Measurements from ENCODE around the gene PRXL2A. TPM values are rescaled to one million over a fixed set of nuclear protein-coding genes. Genes with fewer than 3 reads are reported as not detected.

The PRXL2A gene
- total and polyA plus RNA-seq, 10 of the 15 experiments (the other 5 are each of a cell fraction or from before 2014, with no cell fraction given), result 2.8 to 15.6 (median 11.1) TPM

GRCh38 chr10:80468806-80469421 lies 60.6 kb downstream of the PRXL2A start:
- no peaks in the 10 kb centered on the region; the same call in 1 of the 2 replicates for H4K20me1 ChIP-seq (ENCODE audit: control insufficient read depth, insufficient read depth)
- BruUV-seq (replicated peaks), result no TSS peak

More at GRCh38 chr10:80468806-80469421, 60.6 kb downstream of the PRXL2A start:
- ATAC-seq (no peak), DNase-seq (ENCODE audit: low read depth, low spot score) (no peak), FAIRE-seq (no peak)
- RAD21 ChIA-PET (ENCODE audit: unreplicated experiment), result interaction anchor here (1.5 to 21.4 kb wide), 4 partner anchors 7 to 72 kb away, joined by 4 to 412 read pairs (median 64); no protein-coding TSS in a partner anchor
- SMC1A ChIA-PET (ENCODE audit: uncharacterized antibody, unreplicated experiment), result interaction anchor here (1.0 to 36.0 kb wide), 4 partner anchors 9 to 37 kb away, joined by 3 to 1038 read pairs (median 140); no protein-coding TSS in a partner anchor
- no peak overlapping the region for H3K27ac ChIP-seq (ENCODE audit: control insufficient read depth, insufficient read depth)
- in situ Hi-C loops (cut with MboI), result no loop called here
- CTCF ChIA-PET, result interaction anchor here (0.6 to 21.5 kb wide), 3 partner anchors 7 to 32 kb away, joined by 4 to 402 read pairs (median 76); no protein-coding TSS in a partner anchor
- H3K36me3 ChIP-seq (ENCODE audit: control insufficient read depth in 2 of 2, insufficient read depth in 2 of 2, low read length in 1 of 2), result peaks cover 3% of the 10 kb centered on the region in 2 experiments; a peak in 3 of 4 replicates
- H3K4me2 ChIP-seq (ENCODE audit: control insufficient read depth, insufficient read depth), result no peak overlapping the region
- H3K79me2 ChIP-seq (ENCODE audit: control insufficient read depth, insufficient read depth, low read length), result peaks cover 81% of the 10 kb centered on the region
- no peak overlapping the region for H3K4me3 ChIP-seq
- TF ChIP-seq NFYB (IDR thresholded peaks at IDR 0.05; ENCODE audit: insufficient read depth, low read depth, low read length) (no peak), CREB1 (IDR thresholded peaks at IDR 0.05; ENCODE audit: low read depth) (no peak), GATAD2B (conservative IDR thresholded peaks at IDR 0.05; ENCODE audit: low read depth) (no peak), SREBF2 (IDR thresholded peaks at IDR 0.05; ENCODE audit: low read length) (no peak), CTCF (IDR thresholded peaks at IDR 0.05 in 2 of 3, conservative IDR thresholded peaks at IDR 0.05 in 1 of 3; ENCODE audit: control insufficient read depth in 2 of 3, extremely low read depth in 1 of 3, insufficient read depth in 1 of 3, low read depth in 3 of 3, low read length in 3 of 3) (no peak), GABPA (IDR thresholded peaks at IDR 0.05; ENCODE audit: low read depth) (no peak), PAX5 (IDR thresholded peaks at IDR 0.05; ENCODE audit: borderline replicate concordance, low read depth, low read length) (no peak), FOXM1 (IDR thresholded peaks at IDR 0.05; ENCODE audit: low read depth, low read length) (no peak), NFYA (IDR thresholded peaks at IDR 0.05; ENCODE audit: borderline replicate concordance, low read depth, low read length) (no peak), RCOR1 (conservative IDR thresholded peaks at IDR 0.05; ENCODE audit: low read depth, low read length) (no peak), E4F1 (IDR thresholded peaks at IDR 0.05; ENCODE audit: borderline replicate concordance, partially characterized antibody) (no peak), SPI1 (IDR thresholded peaks at IDR 0.05; ENCODE audit: borderline replicate concordance, insufficient read depth, low read depth, low read length) (no peak), NRF1 (conservative IDR thresholded peaks at IDR 0.05; ENCODE audit: low read depth, low read length) (no peak)
- POLR2A ChIA-PET, result interaction anchor here (2.1 to 12.9 kb wide), 2 partner anchors 12 to 31 kb away, joined by 8 to 190 read pairs; partner anchors contain the start of gene TSPAN14
- no peaks in the 10 kb centered on the region for H3K27me3 ChIP-seq (replicated peaks in 1 of 2; ENCODE audit: control insufficient read depth in 2 of 2, insufficient read depth in 2 of 2, low read length in 1 of 2)
- intact Hi-C loops (cut with micrococcal nuclease; ENCODE audit: unreplicated experiment), result no loop called here
- no peaks in the 10 kb centered on the region for H3K9me3 ChIP-seq (replicated peaks; ENCODE audit: control insufficient read depth, insufficient read depth, low read length)
- H3K9ac ChIP-seq (ENCODE audit: control insufficient read depth, insufficient read depth, low read length), result no peak overlapping the region
- 96% methylated on average over 6 of the region's 7 CpGs for WGBS (ENCODE audit: insufficient coverage, insufficient replicate concordance, low lambda C conversion rate, missing lambda C conversion rate)
- no peak overlapping the region for H2AFZ ChIP-seq (ENCODE audit: control insufficient read depth, low read depth, low read length)
- peaks cover 82% of the 10 kb centered on the region for H3K4me1 ChIP-seq (ENCODE audit: control insufficient read depth, insufficient read depth, low read length)

Measured in GM12878 (cell line).